Prostate gland (tissue), 2 donors: Measurements from ENCODE around the gene TMEM63C.

Source experiments
- CTCF ChIP-seq, 4 experiments: fragments of 200-600 bp in 2 of 4; fragments of 450-650 bp in 2 of 4; sonication (generic) in 2 of 4; IDR thresholded peaks; 1 replicate in 3 of 4; 2 replicates in 1 of 4; pipeline ENCODE4 v1.5.1; 2016 to 2019; ENCODE audit warnings: antibody characterized with exemption in 4 of 4, mild to moderate bottlenecking in 2 of 4, moderate library complexity in 2 of 4
- POLR2A ChIP-seq: fragments of 450-650 bp; IDR thresholded peaks from one replicate; pipeline ENCODE4 v1.6.1; 2016; ENCODE audit warnings: antibody characterized with exemption, mild to moderate bottlenecking
- POLR2AphosphoS5 ChIP-seq: sonication (generic); formaldehyde crosslinking; IDR thresholded peaks from one replicate; pipeline ENCODE4 v1.6.1; 2017; ENCODE audit warnings: antibody characterized with exemption

- no peak for TF ChIP-seq CTCF (IDR thresholded peaks at IDR 0.05)
- no peak for TF ChIP-seq POLR2A
- TF ChIP-seq POLR2AphosphoS5: no peak
These were observed 23.3 kb upstream of the TMEM63C start for GRCh38 chr14:77158175-77158881.
